ENCODE data around the gene NKX2-4.

NKX2-4 gene

GRCh38 chr20:21397341-21398108 lies at the start of gene NKX2-4:
NKX2-4 (minus strand) TSS chr20:21397526; CDS start chr20:21397399, 127 bp downstream.
- no peak for TF ChIP-seq CTCF (IDR thresholded peaks at IDR 0.05)

GRCh38 chr20:21437816-21438215 lies 40.5 kb upstream of the NKX2-4 start:
- no peak for TF ChIP-seq CTCF (IDR thresholded peaks at IDR 0.05)

GRCh38 chr20:21437248-21437647 lies 39.9 kb upstream of the NKX2-4 start:
- no peak for TF ChIP-seq CTCF (IDR thresholded peaks at IDR 0.05)

- TF ChIP-seq CTCF (IDR thresholded peaks at IDR 0.05): no peak
Observed at GRCh38 chr20:21436205-21436604, 38.9 kb upstream of the NKX2-4 start.

- no peak for TF ChIP-seq CTCF (IDR thresholded peaks at IDR 0.05)
Observed at GRCh38 chr20:21435576-21435975, 38.2 kb upstream of the NKX2-4 start.

- TF ChIP-seq CTCF (IDR thresholded peaks at IDR 0.05): no peak
Observed at GRCh38 chr20:21433329-21433890, 36.1 kb upstream of the NKX2-4 start.

- no peak for TF ChIP-seq CTCF (IDR thresholded peaks at IDR 0.05)
Observed at GRCh38 chr20:21432911-21433310, 35.6 kb upstream of the NKX2-4 start.
